NCI-H2171 treated with DMSO at 0.1 percent for 48 hours (cell line): Measurements from ENCODE around the gene SDK2.

ENCODE experiments used
- DNase-seq: peaks from one replicate; lab custom pipeline; 2025; lab: John Stamatoyannopoulos, UW

The SDK2 gene

GRCh38 chr17:73297934-73298861 lies 346.0 kb downstream of the SDK2 start:
- DNase-seq = no peak

- DNase-seq = no peak
Measured at GRCh38 chr17:73293480-73293911, 350.7 kb downstream of the SDK2 start.

DNA sequence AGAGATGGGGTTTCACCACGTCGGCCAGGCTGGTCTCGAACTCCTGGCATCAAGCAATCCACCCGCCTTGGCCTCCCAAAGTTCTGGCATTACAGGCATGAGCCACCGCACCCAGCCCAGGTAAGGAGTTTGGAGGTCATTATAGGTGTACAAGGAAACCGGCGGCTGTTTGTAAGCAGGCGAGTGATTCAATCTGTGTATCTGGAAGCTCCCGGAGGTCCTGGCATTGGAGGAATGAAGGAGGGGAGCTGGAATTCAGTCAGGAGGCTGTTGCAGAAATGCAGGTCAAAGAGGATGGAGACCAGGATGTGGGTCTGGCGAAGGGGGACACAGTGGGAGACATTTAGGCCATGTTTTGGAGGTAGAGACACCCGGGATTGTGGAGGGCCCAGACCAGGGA lies 351.2 kb downstream of the SDK2 start:
- no peak for DNase-seq

DNA sequence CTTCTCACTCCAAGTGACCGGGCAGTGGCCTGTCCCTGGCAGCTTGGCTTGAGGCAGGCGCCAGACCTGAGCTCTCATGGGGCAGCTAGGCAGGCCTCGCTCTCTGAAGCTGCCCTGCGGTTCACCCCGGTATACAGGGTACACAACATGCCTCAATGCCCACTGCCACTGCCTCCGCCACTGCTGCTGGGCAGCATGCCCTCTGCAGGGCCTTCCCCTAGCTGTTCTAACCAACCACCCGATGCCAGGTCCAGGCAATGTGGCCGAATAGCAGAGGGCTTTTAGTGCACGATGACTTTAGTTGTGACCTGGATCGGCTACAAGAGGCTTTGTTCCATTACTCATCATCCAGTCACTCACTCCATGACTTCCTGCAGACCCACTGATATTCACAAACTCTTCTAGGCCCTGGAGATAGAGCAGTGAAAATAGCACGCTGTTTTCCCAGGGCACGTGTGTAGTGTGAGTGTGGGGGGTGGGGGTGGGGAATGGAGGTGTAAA lies 352.2 kb downstream of the SDK2 start:
- no peak for DNase-seq

- DNase-seq = no peak
Measured at GRCh38 chr17:73291260-73291801, 352.9 kb downstream of the SDK2 start.

GRCh38 chr17:73290399-73291259 lies 353.6 kb downstream of the SDK2 start:
- no peak for DNase-seq

- DNase-seq = no peak
Measured at GRCh38 chr17:73289549-73290254, 354.5 kb downstream of the SDK2 start.

DNA sequence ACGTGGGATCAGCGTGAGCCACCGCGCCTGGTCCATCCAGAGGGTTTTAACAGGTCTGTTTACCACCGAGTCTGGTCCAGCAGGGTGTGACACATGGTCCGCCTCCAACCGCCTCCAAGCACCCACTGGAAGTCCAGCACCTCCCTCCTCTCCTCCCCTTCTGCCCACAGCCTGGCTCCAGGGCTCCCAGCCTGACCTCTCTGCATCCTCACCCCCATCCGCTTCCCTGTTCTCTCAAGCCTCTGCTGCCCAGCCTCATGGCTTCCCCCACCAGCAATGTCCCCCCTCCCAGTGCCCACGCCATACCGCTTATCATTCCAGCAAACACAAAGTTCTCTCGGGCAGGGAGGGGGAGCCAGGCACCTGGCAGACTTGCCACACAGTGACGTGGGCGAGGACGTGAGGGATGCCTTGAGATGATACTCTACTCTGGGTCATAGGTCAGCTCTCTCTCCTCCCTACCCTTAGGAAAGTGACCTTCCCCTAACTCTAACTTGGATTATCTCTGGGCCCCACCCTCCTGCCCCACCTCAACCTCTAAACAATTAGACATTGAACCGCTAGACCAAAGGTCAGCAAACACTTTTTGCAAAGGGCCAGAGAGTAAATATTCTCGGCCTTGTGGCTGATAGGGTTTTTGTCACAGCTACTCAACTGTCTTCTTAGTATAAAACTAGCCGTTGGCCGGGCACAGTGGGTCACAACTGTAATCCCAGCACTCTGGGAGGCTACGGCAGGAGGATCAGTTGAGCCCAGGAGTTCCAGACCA lies 355.5 kb downstream of the SDK2 start:
- DNase-seq = no peak

GRCh38 chr17:73286863-73287296 lies 357.4 kb downstream of the SDK2 start:
- DNase-seq = no peak

- DNase-seq = no peak
Measured at GRCh38 chr17:73285916-73286862, 358.1 kb downstream of the SDK2 start.

- DNase-seq = no peak
Measured at GRCh38 chr17:73285603-73285908, 358.7 kb downstream of the SDK2 start.

DNA sequence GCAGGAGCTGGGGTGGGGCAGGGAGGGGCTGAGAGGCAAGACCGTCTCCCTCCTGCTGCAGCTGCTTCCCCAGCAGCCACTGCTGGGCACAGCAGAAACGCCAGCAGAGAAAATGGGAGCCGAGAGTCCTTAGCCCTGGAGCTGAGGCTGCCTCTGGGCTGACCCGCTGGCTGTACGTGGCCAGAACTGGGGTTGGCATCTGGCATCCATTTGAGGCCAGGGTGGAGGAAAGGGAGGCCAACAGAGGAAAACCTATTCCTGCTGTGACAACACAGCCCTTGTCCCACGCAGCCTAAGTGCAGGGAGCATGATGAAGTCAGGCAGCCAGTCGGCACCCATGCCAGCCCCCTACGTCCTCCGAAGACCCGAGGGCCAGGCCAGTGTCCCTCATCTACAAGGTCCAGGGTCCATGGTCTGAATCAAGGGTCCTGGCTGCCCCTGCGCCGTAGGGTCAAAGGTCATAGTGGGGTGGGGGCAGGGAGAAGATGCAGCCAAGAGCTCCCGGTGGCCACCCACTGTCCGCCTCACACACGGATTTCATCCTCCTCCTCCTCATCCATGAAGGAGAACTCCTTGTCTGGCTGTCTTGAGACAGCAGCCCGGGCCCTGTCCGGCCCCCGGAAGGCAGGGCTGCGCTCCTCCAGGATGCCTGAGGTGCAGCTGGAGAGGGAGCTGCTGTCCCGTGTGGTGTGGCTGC lies 359.2 kb downstream of the SDK2 start:
- no peak for DNase-seq
